AG04449 (cell line): ENCODE data around the gene CFI.
A peak's percentile ranks its signal among the peaks of the same experiment; 100 is the strongest.

Experiments
- CTCF ChIA-PET: fragments of 350-600 bp; formaldehyde crosslinking; extraction: SDS; loops from one replicate; lab custom pipeline; 2021; ENCODE audit warnings: antibody characterized with exemption; lab: Yijun Ruan, JAX
- POLR2A ChIA-PET: fragments of 400-600, 350-600 bp; formaldehyde crosslinking; extraction: SDS; loops from one replicate; lab custom pipeline; 2020; ENCODE audit warnings: antibody characterized with exemption, inconsistent platforms; lab: Yijun Ruan, JAX
- DNase-seq: peaks from one replicate; pipeline ENCODE4 v3.0.0-alpha.2; 2010; ENCODE audit warnings: low read depth, low spot score
- H3K4me3 ChIP-seq: 2 replicates; pipeline ENCODE4 v1.5.1; 2011; ENCODE audit warnings: low read depth, mild to moderate bottlenecking, control low read depth, low read length
- CTCF ChIP-seq: IDR thresholded peaks from one replicate; pipeline ENCODE4 v1.5.1; 2011; ENCODE audit warnings: mild to moderate bottlenecking, moderate library complexity, low read length, control low read depth, inconsistent platforms; ENCODE audit not compliant: insufficient read depth; ENCODE audit errors: missing control alignments

The CFI gene

GRCh38 chr4:109816894-109817293, 15.1 kb upstream of the CFI start:
- ChIA-PET POLR2A (no interaction called here), CTCF (interaction anchor here (0.6 to 2.8 kb wide), 8 partner anchors 10 to 395 kb away, joined by 3 to 27 read pairs (median 4); partner anchors contain the start of genes CASP6 and RRH)
- peak overlapping the region; percentile 98 for H3K4me3 ChIP-seq
- no peak for DNase-seq
- TF ChIP-seq CTCF: no peak

GRCh38 chr4:109816082-109816442, 14.3 kb upstream of the CFI start:
- no peak for DNase-seq
- TF ChIP-seq CTCF: no peak
- peak overlapping the region; percentile 98 for H3K4me3 ChIP-seq
- ChIA-PET POLR2A (no interaction called here), CTCF (interaction anchor here (0.6 to 2.8 kb wide), 6 partner anchors 11 to 394 kb away, joined by 4 to 27 read pairs (median 6); partner anchors contain the start of genes CASP6 and RRH)

- DNase-seq: peak; percentile 46
- TF ChIP-seq CTCF: no peak
- CTCF ChIA-PET: interaction anchor here (0.6 to 2.8 kb wide), 7 partner anchors 11 to 394 kb away, joined by 3 to 27 read pairs (median 4); partner anchors contain the start of genes CASP6 and RRH
- POLR2A ChIA-PET: no interaction called here
- H3K4me3 ChIP-seq: peak within 1 kb of the TSS; percentile 98
Observed at GRCh38 chr4:109815151-109816081, 13.6 kb upstream of the CFI start, which contains the start of gene GAR1. Gene GAR1 (plus strand): TSS chr4:109815762. CDS start chr4:109816165, 403 bp downstream.

GRCh38 chr4:109811707-109812106, 9.9 kb upstream of the CFI start:
- ChIA-PET POLR2A (no interaction called here), CTCF (interaction anchor here (1.6 kb wide), 1 partner anchor 7 kb away, joined by 4 read pairs; no protein-coding TSS in a partner anchor)
- DNase-seq: no peak
- no peak overlapping the region for H3K4me3 ChIP-seq
- no peak for TF ChIP-seq CTCF

- POLR2A ChIA-PET: no interaction called here
- no peak for DNase-seq
Observed at GRCh38 chr4:109810552-109811387, 9.0 kb upstream of the CFI start.

More at GRCh38 chr4:109810552-109811387, 9.0 kb upstream of the CFI start:
- CTCF ChIA-PET: no interaction called here
- no peak overlapping the region for H3K4me3 ChIP-seq
- no peak for TF ChIP-seq CTCF
